ENCODE measurements around the gene MACROD2.

Gene MACROD2

GRCh38 chr20:14336686-14337085 is 341.4 kb downstream of the MACROD2 start:
- DNase-seq (ENCODE audit: low read depth in 3 of 3): no peak

DNA sequence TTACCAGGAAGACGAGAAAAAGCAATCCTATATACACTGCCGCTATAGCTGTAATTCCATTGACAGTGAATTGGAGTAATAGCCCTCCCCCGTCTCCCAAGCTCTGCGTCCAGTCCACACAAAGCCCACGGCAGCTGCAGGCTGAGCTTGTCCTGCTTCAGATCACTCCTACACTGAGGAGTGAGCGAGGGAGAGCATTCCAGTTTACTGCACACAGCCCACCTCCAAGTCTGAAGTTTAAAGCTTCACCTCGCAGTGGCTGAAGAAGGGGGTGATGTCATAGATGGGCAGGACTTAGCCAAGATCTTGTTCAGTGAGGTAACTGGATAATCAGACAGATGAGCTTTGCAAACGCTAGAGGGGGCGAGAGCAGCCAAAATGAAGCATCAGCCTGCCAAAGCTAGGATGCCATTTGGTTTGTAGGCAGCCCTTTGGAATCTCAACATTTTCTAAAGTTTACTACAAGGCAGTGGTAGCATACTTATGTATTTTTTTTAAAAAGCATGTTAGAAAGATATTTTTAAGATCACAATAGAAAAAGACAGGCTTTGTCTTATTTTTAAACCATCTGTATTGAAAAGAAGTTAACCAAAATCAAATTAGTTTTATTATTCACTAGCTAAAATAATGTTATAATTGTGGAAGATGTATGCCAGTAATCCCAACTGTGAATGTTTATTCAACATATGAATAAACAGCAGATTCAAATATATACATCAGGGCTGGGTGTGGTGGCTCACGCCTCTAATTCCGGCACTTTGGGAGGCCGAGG is 342.3 kb downstream of the MACROD2 start, which contains the start of gene FLRT3:
FLRT3 (minus strand) TSS at position 213 of the 772 bp plus-strand sequence. CDS start 10,106 bp downstream, outside the sequence.
- DNase-seq (ENCODE audit: low read depth in 3 of 3): no peak

DNA sequence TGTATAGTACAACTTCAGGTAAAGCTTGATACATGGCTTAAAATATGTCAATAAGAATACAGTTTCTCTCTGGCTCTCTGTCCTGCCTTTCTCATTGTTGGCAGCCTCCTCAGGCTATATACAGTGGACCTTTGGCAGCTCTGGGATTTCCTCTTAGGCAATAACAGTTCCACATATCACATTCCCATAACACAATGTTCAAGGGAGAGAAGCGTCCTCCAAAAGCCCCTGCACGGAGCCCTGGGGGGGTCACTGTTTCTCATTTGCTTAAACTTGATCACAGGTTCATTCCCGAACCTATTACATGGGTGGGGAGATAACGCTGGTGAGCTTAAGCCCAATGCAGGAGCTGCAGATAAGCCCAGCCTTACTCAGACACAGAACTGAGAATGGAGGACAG is 346.5 kb downstream of the MACROD2 start:
- no peak for DNase-seq (ENCODE audit: low read depth in 3 of 3)

GRCh38 chr20:14342918-14343317 is 347.6 kb downstream of the MACROD2 start:
- no peak for DNase-seq (ENCODE audit: low read depth in 3 of 3)

GRCh38 chr20:14343491-14344065 is 348.3 kb downstream of the MACROD2 start:
- DNase-seq (ENCODE audit: low read depth in 3 of 3): no peak

GRCh38 chr20:14344746-14345145 is 349.4 kb downstream of the MACROD2 start:
- no peak for DNase-seq (ENCODE audit: low read depth in 3 of 3)

GRCh38 chr20:14355791-14356190 is 360.5 kb downstream of the MACROD2 start:
- no peak for DNase-seq (ENCODE audit: low read depth in 3 of 3)

- DNase-seq (ENCODE audit: low read depth in 3 of 3): no peak
Observed at GRCh38 chr20:14360416-14360815, 365.1 kb downstream of the MACROD2 start.

GRCh38 chr20:14361509-14362345 is 366.4 kb downstream of the MACROD2 start:
- DNase-seq (ENCODE audit: low read depth in 3 of 3): no peak

DNA sequence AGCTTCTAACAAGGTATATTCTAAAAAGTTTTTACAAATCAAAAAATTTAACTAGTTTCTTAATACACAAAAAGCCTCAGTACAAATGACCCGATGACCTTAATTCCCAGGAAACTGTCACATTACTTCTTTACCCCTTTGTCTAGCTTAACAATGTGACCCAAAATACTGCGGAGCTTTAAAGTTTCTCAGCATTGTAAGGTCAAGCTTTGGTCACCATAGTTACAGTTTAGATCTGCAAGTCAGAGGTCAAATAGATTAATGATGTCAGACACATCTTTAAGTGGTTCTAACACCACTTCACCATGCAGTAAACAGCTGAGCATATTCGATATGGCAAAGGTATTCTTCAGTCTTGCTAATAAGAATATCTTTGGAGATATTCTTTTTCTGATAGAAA is 378.9 kb downstream of the MACROD2 start:
- no peak for DNase-seq (ENCODE audit: low read depth in 3 of 3)

GRCh38 chr20:14375416-14375985 is 380.2 kb downstream of the MACROD2 start:
- no peak for DNase-seq (ENCODE audit: low read depth in 3 of 3)

- no peak for DNase-seq (ENCODE audit: low read depth in 3 of 3)
Observed at GRCh38 chr20:14378326-14378725, 383.0 kb downstream of the MACROD2 start.

DNA sequence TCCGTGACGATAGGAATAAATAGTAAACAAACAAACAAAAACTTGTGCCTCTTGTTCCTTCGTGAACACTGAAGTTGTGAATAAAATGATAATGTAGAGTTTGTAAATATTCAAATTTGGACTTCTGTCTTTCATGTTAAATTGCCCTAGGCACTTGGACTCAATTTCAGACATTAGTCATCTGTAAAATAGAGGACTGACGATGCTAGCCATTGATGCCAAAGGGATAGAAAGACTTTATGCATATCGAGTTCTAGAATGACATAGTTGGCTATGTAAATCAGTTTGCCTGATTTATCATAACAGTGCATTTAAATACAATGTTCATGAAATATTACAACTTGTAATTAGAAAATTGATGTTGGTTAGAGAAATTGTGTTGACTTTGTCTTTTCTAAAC is 388.0 kb downstream of the MACROD2 start:
- no peak for DNase-seq (ENCODE audit: low read depth in 3 of 3)

- no peak for DNase-seq (ENCODE audit: low read depth in 3 of 3)
Observed at GRCh38 chr20:14384416-14385175, 389.3 kb downstream of the MACROD2 start.

DNA sequence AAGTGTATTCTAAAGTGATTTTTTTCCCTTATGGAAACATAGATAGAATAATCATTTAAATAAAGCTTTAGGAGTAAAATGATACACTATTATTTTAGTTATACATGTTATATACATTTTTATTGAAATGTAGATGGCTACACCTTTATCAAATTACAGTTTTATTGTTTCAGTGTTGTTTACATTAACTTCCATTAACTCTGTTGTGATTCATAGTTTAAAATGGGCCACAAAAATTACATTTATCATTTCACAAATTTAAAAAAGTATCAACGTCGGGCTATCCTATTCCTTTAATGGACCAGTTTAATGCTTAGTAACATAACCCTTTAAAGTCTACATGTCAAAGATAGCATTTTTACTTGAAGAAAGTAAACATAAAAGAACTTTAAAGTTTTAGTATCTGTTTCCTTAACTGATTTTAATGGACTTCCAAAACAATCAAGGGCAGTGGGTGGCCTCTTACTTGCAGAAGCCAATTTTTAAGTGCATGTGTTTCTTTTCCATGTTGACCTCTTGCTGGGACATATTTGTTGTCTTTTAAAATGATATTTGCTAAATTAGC is 389.9 kb downstream of the MACROD2 start:
- DNase-seq (ENCODE audit: low read depth in 3 of 3): no peak

DNA sequence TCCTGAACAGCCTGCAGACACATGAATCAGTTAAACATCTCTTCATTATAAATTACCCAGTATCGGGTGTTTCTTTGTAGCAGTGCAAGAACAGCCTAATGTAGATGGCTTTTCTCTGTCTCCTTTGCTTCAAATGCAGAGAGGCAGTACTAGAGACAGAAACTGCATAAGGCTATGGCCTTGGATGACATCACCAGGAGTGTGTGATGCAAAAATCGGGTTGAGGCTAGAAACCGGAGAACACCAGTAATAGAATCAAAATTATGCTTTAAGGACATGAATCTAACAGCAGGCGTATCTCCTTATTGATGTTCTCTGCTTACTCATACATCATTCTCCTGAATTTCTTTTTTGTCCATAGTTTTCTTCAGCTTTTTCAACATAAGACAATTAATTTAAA is 391.4 kb downstream of the MACROD2 start:
- DNase-seq (ENCODE audit: low read depth in 3 of 3): no peak

GRCh38 chr20:14401479-14402138 is 406.3 kb downstream of the MACROD2 start:
- no peak for DNase-seq (ENCODE audit: low read depth in 3 of 3)

DNA sequence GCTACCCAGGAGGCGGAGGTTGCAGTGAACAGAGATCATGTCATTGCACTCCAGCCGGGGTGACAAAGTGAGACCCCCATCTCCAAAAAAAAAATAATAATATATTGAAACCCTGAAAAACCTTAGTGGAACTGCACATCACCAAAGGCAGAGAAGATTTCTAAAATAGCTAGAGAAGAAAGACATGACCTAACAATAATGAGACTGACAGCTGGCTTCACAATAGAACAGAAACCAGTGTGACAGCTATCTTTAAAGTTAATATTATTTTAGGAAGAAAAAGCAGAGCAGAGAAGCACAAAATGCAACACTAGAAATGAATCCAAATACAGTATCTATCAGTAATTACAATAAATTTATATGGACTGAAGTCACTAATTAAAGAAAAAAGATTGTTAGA is 409.2 kb downstream of the MACROD2 start:
- no peak for DNase-seq (ENCODE audit: low read depth in 3 of 3)

GRCh38 chr20:14406495-14406894 is 411.2 kb downstream of the MACROD2 start:
- DNase-seq (ENCODE audit: low read depth in 3 of 3): no peak

- DNase-seq (ENCODE audit: low read depth in 3 of 3): no peak
Observed at GRCh38 chr20:14407336-14407735, 412.0 kb downstream of the MACROD2 start.

Measured in stimulated activated CD4-positive, alpha-beta T cell treated with anti-CD3 and anti-CD28 coated beads, TNF-alpha, amount 100 ng/mL, for 48 hours (primary cell).